ENCODE results near the gene CLCA4. TPM values are rescaled to one million over a fixed set of nuclear protein-coding genes. Genes with fewer than 3 reads are reported as not detected.
"Not testable (repeated sequence)": the region's sequence is repeated elsewhere in the genome, so short reads cannot be mapped to it uniquely, and the experiment has no call there.

The CLCA4 gene
- polyA plus RNA-seq, 4 donors = 0.13 TPM; not detected in 3

DNA sequence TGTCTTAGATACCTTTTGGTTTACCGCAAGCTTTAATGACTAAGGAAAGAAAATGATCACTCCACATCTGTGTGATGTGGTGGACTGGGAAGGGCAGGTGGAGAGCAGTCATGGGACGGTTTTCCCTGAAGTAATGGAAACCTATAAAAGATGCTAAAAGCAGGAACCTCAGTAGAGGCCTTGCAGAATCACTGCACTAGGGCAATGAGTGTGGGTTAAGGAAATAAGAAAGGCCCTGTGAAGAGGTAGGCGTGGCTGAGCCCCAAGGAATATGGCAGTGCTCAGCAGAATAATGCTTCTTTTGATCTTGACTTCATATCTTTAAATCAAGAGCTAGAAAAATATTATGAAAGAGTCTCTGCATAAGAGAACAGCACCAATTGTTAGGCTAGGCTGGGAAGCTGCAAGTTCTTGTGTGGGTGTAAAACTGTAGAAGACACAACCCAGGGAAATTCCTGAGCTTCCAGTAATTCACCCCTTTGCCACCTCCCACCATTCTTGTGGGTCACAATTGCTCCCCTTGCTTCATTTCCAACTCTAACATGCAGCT, 49.9 kb downstream of the CLCA4 start:
- no peak for DNase-seq (ENCODE audit: low read depth in 4 of 4, low spot score in 3 of 4)

DNA sequence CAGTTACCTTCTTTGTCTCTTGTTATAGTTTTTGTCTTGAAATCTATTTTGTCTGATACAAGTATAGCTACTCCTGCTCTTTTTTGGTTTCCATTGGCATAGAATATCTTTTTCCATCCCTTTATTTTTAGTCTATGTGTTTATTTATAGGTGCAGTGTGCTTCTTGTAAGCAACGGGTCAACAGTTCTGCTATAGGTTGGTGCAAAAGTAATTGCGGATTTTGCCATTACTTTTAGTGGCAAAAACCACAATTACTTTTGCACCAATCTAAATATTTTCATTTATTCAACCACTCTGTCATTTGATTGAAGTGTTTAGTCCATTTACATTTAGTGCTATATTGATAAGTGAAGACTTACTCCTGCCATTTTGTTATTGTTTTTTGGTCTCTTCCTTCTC, 59.2 kb downstream of the CLCA4 start:
- not testable (repeated sequence) for DNase-seq (ENCODE audit: low read depth in 4 of 4, low spot score in 3 of 4)

DNA sequence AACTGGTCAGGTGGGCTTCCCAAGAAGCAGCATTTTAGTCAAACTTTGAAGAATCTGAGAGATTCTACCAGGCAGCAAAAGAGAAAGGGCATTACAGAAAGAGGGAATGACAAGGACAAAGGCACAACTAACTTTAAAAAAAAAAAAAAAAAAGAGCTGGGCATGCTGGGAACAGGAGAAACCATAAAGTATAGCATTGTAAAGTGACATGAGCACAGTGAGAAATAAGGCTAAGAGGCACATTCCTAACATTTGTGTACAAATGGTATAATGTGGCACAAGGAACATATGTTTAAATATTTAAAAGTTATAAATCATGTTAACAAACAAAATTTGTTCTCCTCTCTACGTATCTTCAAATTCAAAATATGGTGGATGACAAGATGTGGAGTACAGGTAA, 69.6 kb downstream of the CLCA4 start:
- no peak for DNase-seq (ENCODE audit: low read depth in 4 of 4, low spot score in 3 of 4)

DNA sequence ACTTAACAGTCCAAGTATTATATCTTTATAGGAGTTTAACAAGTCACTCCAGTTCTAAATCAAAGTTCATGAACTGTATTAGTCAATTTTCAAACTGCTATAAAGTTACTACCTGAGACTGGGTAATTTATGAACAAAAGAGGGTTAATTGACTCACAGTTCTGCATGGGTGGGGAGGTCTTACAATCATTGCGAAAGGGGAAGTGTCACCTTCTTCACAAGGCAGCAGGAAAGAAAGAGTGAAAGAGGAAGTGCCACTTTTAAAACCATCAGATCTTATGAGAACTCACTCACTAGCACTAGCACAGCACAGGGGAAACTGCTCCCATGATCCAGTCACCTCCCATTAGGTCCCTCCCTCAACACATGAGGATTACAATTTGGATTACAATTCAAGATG, 70.0 kb downstream of the CLCA4 start:
- peak in 1 of 4 donors; percentile 1 for DNase-seq (ENCODE audit: low read depth in 4 of 4, low spot score in 3 of 4)

DNA sequence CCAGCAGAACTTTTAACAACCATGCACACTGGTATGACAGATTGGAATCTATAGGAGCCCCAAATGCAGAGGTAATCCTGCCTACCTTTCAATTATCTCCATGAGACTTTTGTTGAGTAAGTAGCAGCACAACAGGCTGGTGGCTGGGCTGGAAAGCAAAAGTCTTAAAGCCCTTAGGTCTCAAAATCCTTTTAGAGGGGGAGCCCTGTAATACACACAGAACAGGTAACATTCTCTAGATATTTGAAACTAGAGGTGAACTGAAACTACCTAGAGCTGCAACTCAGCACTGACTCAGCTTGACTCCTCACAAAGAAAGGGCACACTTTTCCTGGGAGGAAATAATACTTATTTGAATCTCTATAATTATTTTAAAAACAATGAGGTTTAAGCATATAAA, 71.5 kb downstream of the CLCA4 start:
- DNase-seq (ENCODE audit: low read depth in 4 of 4, low spot score in 3 of 4) = no peak

DNA sequence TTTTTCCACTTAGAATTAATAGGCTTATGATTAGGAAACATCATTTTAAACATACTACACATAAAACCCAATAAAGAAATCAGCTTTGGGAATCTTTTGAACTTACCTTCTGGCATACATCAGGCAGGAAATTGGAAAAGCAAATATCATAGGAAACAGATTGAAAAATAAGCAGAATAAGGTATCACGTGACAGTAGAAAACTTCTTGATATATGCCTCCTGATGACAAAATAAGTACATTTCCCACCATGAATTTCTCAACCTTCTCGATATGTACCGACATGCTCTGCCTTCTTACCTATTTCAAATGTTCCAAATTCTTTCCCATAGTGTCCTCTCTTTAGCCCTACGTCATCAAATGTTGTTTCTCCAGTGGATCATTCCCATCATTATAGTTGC, 72.4 kb downstream of the CLCA4 start:
- DNase-seq (ENCODE audit: low read depth in 4 of 4, low spot score in 3 of 4) = no peak

DNA sequence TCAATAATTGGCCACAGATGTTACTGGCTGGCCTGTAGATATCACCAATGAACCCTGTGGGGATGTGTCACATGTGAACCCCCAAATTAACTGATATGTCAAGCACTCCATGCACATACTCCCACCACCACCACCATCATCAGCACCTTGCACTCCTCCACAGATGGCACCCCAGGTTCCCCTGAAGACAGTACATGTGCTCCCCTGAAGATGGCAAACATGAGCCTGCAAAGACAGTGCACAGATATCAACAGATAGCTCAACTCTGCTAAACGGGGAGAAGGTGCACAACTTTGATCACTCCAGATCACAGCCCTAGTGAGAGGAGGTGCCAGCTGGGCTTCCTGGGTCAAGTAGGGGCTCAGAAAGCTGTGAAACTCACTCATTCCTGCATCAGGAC, 74.4 kb downstream of the CLCA4 start:
- DNase-seq (ENCODE audit: low read depth in 4 of 4, low spot score in 3 of 4) = no peak

Other genes starting within 250 kb of the CLCA4 start
- gene ODF2L, start 150.8 kb upstream of the CLCA4 start, polyA plus RNA-seq (ENCODE audit: insufficient read length in 4 of 4) = 10 to 100 TPM; 38.9 to 75.5 (median 57.2) TPM
- gene CLCA2, start 122.9 kb upstream of the CLCA4 start, polyA plus RNA-seq (ENCODE audit: insufficient read length in 4 of 4) = under 1 TPM in 2 of 4 donors, not detected in 2; 0.03 to 0.08 TPM
- not detected for gene CLCA1, start 78.2 kb upstream of the CLCA4 start, polyA plus RNA-seq (ENCODE audit: insufficient read length in 4 of 4)
- 10 to 100 TPM; 73.5 to 91.9 (median 89.5) TPM for gene SH3GLB1, start 157.5 kb downstream of the CLCA4 start, polyA plus RNA-seq (ENCODE audit: insufficient read length in 4 of 4)

Measured in left renal pelvis (tissue), 4 donors.